Endothelial cell of umbilical vein (primary cell): ENCODE measurements around the gene CDH23.

Experiments
- CTCF ChIP-seq, 2 donors: IDR thresholded peaks; 1 replicate in 1 of 2; 2 replicates in 1 of 2; pipeline ENCODE4 v1.5.1; 2011; ENCODE audit warnings: low read length in 2 of 2, mild to moderate bottlenecking in 2 of 2, moderate library complexity in 2 of 2, control low read depth in 1 of 2, inconsistent platforms in 1 of 2, low read depth in 1 of 2; ENCODE audit not compliant: insufficient read depth in 1 of 2; ENCODE audit errors: extremely low read depth in 1 of 2
- EZH2 ChIP-seq: IDR thresholded peaks from 2 replicates; pipeline ENCODE4 v1.6.1; 2012; ENCODE audit warnings: borderline replicate concordance, low read depth, mild to moderate bottlenecking, moderate library complexity, low read length, inconsistent platforms; ENCODE audit not compliant: severe bottlenecking
- JUN ChIP-seq: IDR thresholded peaks from 2 replicates; pipeline ENCODE4 v1.6.1; 2011; ENCODE audit warnings: borderline replicate concordance, low read depth; ENCODE audit not compliant: insufficient read length, insufficient read depth
- MAX ChIP-seq: IDR thresholded peaks from 2 replicates; pipeline ENCODE4 v1.6.1; 2011; ENCODE audit not compliant: insufficient read depth, insufficient read length
- MYC ChIP-seq: IDR thresholded peaks from one replicate; pipeline ENCODE4 v1.6.1; 2011; ENCODE audit warnings: mild to moderate bottlenecking, low read depth, low read length
- POLR2A ChIP-seq: IDR thresholded peaks from 2 replicates; pipeline ENCODE4 v1.6.1; 2012; ENCODE audit warnings: low read depth, mild to moderate bottlenecking, control low read depth, low read length
- POLR2AphosphoS5 ChIP-seq: IDR thresholded peaks from 2 replicates; pipeline ENCODE4 v1.6.1; 2012; ENCODE audit warnings: low read depth, mild to moderate bottlenecking, control low read depth, low read length, moderate library complexity; ENCODE audit not compliant: insufficient read depth

DNA sequence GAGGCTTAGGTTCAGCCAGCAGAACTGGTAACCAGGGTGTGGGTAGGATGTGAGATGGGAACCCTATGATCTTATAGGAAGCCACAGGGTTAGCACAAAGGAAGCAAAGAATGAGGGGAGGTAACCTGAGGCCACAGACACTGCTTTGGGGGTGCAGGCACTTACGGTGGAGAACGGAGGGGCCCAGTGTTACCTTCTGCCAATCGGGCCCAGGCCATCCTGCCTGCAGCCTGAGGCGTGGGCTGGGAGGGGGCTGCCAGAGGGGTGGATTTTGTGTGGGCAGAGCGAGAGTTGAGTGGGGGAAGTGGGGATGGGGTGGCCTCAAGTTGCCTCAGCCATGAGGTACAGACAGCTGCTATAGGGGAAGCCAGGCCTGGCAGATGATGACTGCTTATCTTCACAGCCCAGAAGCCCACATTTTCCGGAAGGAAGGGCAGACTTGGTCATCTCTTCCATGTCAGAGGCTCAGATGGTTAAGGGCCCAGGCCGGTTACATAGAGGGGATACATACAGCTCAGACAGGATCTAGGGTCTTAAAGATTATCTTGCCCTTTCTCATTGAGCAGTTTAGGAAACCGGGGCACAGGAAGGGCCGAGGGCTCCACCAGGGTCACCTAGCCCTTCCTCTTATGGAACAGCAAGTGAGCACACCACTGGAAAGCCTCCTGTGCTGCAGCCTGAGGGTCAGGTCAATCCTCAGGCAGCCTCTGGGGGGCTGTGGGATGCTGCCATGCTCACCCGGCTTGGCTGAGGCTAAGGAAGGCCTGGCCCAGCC is 401.0 kb downstream of the CDH23 start:
- TF ChIP-seq CTCF (IDR thresholded peaks at IDR 0.05; ENCODE audit: extremely low read depth in 1 of 2, insufficient read depth in 1 of 2, low read depth in 1 of 2, low read length in 2 of 2), result no peak
- no peak for TF ChIP-seq JUN
- no peak for TF ChIP-seq EZH2
- no peak for TF ChIP-seq POLR2A
- peak; percentile 37 for TF ChIP-seq POLR2AphosphoS5
- TF ChIP-seq MYC, result no peak
- TF ChIP-seq MAX, result no peak
